HG03575 (cell line): ENCODE measurements around the gene F12.
"Not testable (repeated sequence)": the region's sequence is repeated elsewhere in the genome, so short reads cannot be mapped to it uniquely, and the experiment has no call there.

Experiments
- ATAC-seq: cut with Tn5 transposase; IDR thresholded peaks from one replicate; pipeline ENCODE4 v1.9.1; 2021; ENCODE audit not compliant: unreplicated experiment, insufficient number of reproducible peaks, low FRiP score; ENCODE audit errors: extremely low read depth

Gene F12

DNA sequence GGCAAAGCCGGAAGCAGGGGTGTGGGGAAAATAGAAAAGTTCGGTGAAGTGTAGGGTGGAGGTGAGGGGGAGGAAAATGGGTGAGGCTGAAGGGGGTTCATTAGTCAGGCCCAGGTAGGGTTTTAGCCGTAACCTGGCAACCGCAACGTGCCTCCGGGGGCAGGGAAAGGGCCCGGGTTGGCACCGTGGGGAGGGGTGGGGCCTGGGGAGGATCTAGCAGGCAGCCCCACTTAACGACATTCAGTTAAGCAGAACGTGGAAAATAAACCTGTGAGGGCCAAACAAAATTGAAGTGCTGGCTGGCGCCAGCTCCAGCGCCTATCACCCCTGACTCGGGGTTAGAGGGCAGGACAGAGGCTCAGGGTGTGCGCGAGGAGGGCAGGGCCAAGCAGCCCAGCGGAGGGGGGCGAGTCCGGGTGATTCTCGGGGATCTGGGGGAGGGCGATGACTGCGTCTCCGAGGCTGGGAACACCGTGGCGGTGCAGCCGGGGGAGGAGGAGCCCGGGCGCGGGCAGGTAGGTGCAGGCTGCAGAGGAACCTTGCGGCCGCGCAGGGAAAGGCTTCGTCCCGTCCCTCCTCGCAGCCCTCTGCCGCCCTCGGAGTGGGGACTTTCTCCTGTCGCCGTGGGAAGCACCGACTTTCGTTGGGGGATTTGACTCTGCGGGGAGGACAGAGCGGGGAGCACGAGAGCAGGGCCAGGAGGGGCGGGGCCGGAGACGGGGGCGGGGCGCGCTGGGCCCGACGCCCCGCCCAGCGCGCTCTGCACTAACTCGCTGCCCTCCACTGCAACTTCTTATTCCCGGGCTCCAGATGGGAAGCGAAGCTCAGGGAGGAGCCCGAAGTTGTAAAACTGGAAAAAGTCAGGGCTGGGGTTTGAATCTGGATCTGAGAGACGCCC is 46.5 kb downstream of the F12 start:
- ATAC-seq = no peak

DNA sequence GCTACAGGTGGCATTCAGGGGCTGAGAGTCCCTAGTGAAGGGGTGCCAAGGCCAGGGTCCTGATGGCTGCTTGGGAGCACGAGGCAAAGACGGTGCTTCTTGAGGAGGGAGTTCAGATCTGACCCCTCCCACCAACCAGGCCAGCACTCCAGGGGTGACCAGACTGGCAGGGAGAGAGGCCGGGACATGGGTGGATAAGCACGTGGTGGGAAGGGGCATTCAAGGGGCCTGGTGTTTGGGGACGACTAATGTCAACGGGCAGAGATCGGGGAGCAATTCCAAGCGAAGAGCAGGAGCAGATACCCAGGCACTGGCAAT is 47.1 kb downstream of the F12 start:
- ATAC-seq = no peak

DNA sequence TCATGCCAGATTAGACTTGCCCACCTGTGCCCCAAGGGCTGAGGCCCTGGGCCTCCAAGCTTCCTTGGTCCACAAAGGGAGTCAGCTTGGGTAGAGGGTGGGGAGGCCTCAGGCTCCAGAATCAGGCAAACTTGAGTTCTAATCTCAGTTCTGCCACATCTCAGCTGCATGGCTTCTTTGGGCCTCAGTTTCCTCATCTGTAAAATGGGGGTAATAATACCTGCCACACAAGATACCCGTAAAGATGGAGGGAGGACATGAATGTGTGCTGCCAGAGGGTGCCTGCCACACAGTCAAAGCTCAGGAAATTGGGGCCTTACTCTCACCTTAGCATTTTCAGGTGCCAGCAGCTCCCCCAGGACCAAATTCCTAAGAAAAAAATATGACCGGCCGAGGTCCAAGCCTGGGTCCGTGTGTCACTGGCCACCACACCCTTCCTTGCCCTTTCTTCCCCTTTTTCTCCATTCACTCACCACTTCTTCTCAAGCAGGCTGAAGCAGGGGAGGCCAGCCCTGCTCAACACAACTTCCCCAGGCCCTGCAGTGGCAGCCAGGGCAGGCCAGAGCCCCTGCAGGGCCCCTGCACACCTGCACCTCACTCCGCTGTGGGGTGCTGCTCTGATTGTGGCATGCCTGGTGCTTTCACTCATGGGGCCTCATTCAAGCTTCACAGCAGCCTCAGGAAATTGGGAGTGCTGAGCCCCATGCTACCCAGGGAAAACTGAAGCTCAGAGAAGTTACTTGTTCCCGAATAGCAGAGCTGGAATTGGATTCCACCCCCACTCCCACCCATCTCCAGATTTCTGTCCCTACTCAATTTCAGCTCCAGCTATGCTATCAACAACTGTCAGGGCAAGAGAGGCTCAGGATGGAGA is 47.7 kb downstream of the F12 start:
- no peak for ATAC-seq

DNA sequence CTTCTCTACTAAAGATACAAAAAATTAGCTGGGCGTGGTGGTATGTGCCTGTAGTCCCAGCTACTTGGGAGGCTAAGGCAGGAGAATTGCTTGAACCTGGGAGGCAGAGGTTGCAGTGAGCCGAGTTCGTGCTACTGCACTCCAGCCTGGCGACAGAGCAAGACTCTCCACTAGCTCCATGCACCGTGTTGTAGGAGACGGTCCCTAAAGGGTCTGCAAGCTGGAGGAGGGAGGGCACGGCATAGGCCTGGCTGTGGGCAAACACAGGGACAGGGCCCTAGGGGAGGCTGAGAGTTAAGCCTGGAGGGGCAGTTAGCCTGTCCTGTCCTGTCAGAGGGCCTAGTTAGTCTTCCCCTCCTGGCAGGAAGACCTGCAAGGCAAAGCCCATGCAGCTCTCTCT is 48.6 kb downstream of the F12 start:
- ATAC-seq = not testable (repeated sequence)

DNA sequence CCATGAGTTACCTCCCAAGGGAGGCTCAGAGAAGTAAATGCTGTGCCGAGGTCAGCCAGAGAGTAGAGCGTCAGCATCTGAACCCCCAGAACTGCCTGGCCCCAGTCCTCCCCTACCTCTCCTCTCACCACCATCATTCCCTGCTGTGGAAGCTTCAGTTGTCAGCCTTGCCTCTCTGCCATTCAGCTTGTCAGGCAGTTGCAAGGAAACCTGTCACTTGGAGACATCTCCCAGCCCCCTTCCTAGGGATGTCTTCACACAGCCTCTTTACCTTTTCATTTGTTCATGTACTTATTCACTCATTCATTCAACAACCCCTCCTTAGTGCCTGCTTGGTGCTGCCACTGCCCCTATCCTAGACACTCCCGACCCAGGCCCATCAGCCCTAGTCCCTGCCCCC is 49.5 kb downstream of the F12 start:
- ATAC-seq = no peak

DNA sequence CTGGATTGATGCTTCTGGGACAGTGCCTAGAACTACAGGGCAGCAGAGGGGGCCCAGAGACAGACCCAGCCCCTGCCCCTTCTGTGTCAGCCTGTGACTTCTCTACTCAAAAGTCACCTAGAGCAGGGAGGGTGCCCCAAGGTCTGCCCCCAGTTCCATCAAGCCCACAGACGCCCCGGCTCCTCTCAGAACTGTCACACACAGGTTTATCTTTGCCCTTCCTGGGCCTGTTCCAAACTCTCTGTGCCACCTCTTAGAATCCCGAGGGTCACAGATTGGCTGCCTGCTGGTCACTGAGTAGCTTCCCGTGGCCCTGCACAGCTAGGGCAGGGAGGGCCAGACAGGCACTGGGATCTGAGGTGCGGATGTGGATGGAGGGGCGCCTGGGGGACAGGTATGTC is 49.9 kb downstream of the F12 start:
- no peak for ATAC-seq

DNA sequence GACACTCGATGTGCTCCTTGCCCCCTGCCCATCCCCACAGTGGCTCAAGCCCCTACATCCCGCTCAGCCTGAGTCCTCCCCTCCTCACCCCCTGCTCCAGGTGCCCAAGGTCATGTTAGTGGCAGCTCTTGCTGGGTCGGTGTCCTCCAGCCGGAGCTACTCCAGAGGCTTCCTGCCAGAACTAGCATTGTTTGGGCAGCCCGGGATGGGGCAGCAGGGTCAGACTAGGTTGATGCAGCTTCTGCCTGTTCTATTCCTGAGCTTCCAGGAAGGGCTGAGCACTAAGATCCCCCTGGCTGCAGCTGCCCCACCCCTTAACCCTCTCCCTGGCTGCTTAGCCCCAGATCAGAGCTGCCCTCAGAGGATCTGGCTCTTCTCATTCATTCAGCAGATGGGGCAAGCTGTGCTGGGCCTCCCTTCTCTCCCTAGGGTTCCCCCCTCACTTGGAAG is 51.0 kb downstream of the F12 start:
- no peak for ATAC-seq

DNA sequence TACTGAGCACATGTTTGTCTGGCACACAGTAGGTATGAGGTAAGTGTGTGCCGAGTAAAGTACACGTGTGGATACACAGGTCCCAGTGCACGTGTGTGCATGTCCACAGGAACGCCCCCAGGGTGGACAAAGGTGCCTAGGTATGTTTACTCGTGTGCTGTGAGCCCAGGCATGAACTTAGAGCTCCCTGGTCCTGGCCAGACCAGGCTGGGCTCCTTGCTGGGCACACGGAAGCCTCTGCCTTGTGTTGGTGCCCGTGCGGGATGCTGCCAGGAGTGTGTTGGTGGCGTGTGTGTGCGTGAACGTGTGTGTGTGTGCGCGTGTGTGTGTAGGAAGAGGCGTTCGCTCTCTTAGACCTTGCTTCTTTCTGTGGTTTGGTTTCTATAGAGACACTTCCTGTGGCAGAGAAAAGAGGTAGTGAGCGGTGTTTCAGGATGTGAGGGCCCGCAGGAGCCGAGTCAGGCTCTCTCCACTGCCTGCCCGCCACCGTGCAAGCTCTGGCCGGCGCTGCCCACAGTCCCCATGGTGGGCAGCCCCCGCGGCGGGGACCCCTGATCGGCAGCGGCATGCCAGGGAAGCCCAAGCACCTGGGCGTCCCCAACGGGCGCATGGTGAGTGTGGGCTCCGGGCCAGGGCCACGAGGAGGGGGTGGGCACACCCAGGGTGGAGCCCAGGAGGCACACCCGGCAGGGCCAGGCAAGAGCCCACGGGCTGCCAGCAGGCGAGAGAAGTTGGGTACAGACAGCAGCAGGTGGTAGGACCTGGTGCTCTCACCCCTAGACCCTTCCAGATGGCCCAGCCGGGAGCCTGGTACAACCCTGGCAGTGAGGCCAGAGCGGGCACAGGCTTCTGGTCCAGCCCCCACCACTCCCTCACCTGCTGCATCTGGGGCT is 51.7 kb downstream of the F12 start, which contains the start of gene RGS14:
RGS14 (plus strand) TSS at position 466 of the 893 bp plus-strand sequence; CDS start at position 567, 101 bp downstream.
- ATAC-seq = peak; percentile 81

DNA sequence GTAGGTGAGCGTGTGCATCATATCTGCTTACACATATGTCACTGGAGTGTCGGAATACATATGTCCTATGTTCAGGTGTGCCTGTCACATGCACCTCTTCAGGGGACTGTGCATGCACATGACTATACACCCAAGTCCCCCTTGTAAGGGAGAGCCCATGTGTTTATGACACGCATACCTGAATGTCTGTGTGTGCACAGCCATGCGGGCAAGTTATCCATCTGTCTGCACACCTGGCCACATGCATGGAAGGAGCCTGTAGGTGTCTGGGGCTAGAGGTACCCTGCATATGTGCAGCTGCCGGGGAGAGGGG is 52.3 kb downstream of the F12 start:
- ATAC-seq = no peak

DNA sequence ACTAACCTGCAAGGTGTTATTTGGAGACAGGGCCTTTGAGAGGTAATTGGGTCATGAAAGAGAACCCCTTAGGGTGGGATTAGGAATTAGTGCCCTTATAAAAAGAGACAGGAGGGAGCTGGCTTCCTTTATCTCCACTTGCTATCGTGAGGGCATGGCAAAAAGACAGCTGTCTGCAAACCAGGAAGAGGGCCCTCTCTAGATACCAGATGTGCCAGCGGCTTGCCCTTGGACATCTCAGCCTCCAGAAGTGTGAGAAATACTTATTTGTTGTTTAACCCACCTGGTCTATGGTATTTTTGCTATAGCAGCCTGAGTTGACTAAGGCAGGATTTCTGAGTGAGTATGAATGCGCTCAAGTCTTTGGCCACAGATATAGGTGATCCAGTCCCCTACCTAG is 52.6 kb downstream of the F12 start:
- no peak for ATAC-seq

DNA sequence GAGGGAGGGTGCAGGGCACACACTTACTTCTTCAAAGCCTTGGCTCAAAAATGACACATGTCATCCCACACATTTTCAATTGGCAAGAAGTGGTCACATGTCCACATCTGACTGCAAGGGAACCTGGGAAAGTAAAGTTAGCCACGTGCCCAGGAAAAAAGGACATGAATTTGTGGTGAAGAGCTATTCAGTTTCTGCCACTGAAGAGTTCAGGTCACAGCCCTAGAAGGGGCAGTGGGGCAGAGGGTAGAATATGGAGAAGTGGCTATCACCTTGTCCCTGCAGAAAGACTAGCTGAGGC is 53.5 kb downstream of the F12 start:
- ATAC-seq = no peak

DNA sequence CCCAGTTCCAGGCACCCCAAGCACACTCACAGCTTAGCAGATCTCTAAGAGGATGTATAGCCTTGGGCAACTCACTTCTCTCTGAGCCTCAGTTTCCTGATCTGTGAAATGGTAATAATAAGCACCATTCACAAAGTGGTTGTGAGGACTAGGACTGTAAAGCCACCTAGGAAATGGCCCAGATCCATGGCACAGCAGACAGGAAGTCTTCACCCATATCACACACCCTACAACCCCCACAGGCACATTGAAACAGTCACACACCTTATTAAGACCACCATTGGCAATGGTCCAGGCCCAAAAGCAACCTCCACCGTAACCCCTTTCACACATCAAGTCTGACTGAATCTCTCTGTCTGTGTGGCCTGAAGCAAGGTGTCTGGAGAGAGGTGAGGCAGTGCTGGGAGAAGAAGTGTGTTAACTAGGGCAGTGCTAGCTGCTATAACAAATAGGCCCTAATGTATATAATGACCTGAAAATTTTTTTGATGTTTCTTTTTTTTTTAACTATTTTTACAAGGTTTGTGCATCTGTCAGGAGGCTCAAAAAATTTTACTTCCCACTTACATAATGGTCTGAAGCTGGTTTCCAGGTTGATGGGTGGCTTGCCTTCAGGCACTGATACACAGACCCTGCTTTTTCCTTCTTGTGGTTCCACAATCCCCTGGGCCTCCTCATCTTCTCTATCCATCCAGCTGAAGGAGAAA is 54.0 kb downstream of the F12 start:
- no peak for ATAC-seq

DNA sequence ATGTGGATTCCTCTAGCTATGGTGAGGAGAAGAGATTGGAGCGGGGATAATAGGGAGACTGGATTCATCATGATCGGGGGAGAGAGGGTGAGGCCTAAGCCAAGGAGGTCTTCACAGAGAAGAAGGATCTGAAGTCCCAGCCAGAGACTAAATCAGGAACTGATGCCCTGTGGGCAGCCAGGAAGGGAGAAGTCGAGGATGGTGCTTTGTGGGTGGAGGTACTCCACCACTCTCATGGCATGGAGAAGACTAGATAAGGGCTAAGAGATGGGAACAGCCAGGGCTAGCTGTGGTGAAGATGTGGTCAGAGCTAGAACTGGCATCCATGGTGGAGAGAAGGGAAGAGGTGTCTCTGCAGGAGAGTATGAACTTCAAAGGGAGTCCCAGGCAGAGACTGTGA is 54.7 kb downstream of the F12 start:
- ATAC-seq = no peak

DNA sequence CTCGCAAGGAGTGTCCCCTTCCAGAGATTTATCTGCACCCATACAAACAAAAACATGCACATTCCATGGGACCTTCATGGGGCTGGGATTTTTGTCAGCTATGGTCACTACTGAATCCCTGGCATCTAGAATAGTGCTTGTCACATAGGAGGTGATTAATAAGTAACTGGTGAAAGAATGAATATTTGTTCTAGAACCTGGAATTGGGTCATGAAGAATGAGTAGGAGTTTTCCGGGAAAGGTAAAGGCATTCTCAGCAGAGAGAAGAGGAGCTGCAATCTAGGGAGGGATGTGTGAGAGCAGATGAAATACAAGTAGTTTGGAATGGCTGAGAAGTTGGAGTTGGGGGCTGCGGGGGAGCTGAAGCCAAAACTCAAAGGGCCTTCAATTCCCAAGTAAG is 55.1 kb downstream of the F12 start:
- no peak for ATAC-seq

DNA sequence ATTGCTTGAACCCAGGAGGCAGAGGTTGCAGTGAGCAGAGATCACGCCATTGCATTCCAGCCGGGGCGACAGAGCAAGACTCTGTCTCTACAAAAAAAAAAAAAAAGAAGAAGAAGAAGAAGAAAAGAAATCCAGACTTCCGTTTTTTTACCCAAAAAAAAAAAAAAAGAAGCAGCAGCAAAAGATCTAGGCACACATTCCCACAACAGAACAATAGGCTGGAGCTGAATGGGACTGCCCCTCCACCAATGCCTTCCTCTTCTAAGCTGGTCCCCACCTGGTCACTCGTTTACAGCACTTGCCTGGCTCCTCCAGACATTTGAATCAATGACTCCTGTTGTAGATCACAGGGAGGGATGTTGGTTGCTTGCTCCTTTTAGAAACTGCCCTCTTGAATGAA is 56.3 kb downstream of the F12 start:
- no peak for ATAC-seq
